HepG2 (cell line): ENCODE data around the gene MIER2. TPM values are rescaled to one million over a fixed set of nuclear protein-coding genes. Genes with fewer than 3 reads are reported as not detected.

Experiments used
- ATAC-seq: fragments of 200-7000 bp; cut with Tn5 transposase; 3 replicates; pipeline ENCODE4 v1.9.1; 2020; ENCODE audit warnings: mild to moderate bottlenecking, moderate library complexity
- BruUV-seq: library from RNA; stranded (reverse); fragments of 400-500 nt; replicated peaks from 2 replicates; lab custom pipeline; 2021; lab: Mats Ljungman, UMichigan
- CTCF ChIA-PET: fragments of 300-600 bp; formaldehyde crosslinking; extraction: SDS; loops from one replicate; lab custom pipeline; 2021; ENCODE audit warnings: low total read pairs, inconsistent platforms, low intra/inter-chr PET ratio; lab: Yijun Ruan, JAX
- POLR2A ChIA-PET: fragments of 350-600 bp; sonication (Branson Sonifier 250); formaldehyde crosslinking; loops from one replicate; lab custom pipeline; 2020; ENCODE audit warnings: antibody characterized with exemption, inconsistent platforms; lab: Yijun Ruan, JAX
- DNase-seq: peaks from one replicate; pipeline ENCODE4 v3.0.0-alpha.2; 2015; ENCODE audit warnings: low spot score
- FAIRE-seq: peaks from 3 replicates; lab custom pipeline; 2011; peaks lifted over from hg19 to GRCh38; lab: Jason Lieb, UNC
- H2AFZ ChIP-seq: one replicate; pipeline ENCODE4 v1.6.1; 2011; ENCODE audit warnings: low read length, inconsistent platforms
- H3K27ac ChIP-seq: fragments of 300-600 bp; 3 replicates; pipeline ENCODE4 v1.8.0; 2011; ENCODE audit warnings: mixed run types, mild to moderate bottlenecking, mixed read lengths, low read length, inconsistent platforms; ENCODE audit not compliant: insufficient read depth; ENCODE audit errors: extremely low read length
- H3K27me3 ChIP-seq, 2 experiments: fragments of 200-600 bp in 1 of 2; 2 replicates in 1 of 2; 3 replicates in 1 of 2; pipeline versions ENCODE4 v1.6.0 to v1.8.0; 2011; ENCODE audit warnings: low read length in 2 of 2, mild to moderate bottlenecking in 2 of 2, moderate library complexity in 2 of 2, inconsistent platforms in 1 of 2; ENCODE audit not compliant: insufficient read depth in 2 of 2, control insufficient read depth in 1 of 2
- H3K36me3 ChIP-seq, 2 experiments: fragments of 200-600 bp in 1 of 2; replicated peaks in 1 of 2; 2 replicates in 1 of 2; 3 replicates in 1 of 2; pipeline versions ENCODE4 v1.5.1 to v1.8.0; 2011; ENCODE audit warnings: low read length in 2 of 2, inconsistent platforms in 1 of 2; ENCODE audit not compliant: insufficient read depth in 2 of 2, control insufficient read depth in 1 of 2
- H3K4me1 ChIP-seq: 2 replicates; pipeline ENCODE4 v1.5.1; 2012; ENCODE audit warnings: low read length, inconsistent platforms; ENCODE audit not compliant: insufficient read depth
- H3K4me2 ChIP-seq: 2 replicates; pipeline ENCODE4 v1.6.0; 2011; ENCODE audit warnings: low read depth, low read length, inconsistent platforms
- H3K4me3 ChIP-seq, 3 experiments: fragments of 200-600 bp in 1 of 3; sonication (generic), shearing (Covaris generic) in 1 of 3; replicated peaks in 1 of 3; 2 replicates each; pipeline ENCODE4 v1.5.1; 2011 to 2016; ENCODE audit warnings: low read length in 3 of 3, inconsistent platforms in 2 of 3, low read depth in 2 of 3, mild to moderate bottlenecking in 2 of 3, control low read depth in 1 of 3, mixed read lengths in 1 of 3; ENCODE audit not compliant: insufficient read depth in 1 of 3
- H3K79me2 ChIP-seq: one replicate; pipeline ENCODE4 v1.6.1; 2011; ENCODE audit warnings: low read length, inconsistent platforms; ENCODE audit not compliant: insufficient read depth
- H3K9ac ChIP-seq: 2 replicates; pipeline ENCODE4 v1.6.0; 2011; ENCODE audit warnings: mild to moderate bottlenecking, low read depth, low read length, inconsistent platforms; ENCODE audit not compliant: insufficient read depth
- H3K9me3 ChIP-seq: 2 replicates; pipeline ENCODE4 v1.5.1; 2012; ENCODE audit warnings: mild to moderate bottlenecking, low read length
- H4K20me1 ChIP-seq: 2 replicates; pipeline ENCODE4 v1.6.0; 2011; ENCODE audit warnings: inconsistent platforms, mild to moderate bottlenecking, low read length, moderate library complexity; ENCODE audit not compliant: insufficient read depth
- EEA1 ChIP-seq: sonication (generic); formaldehyde crosslinking; IDR thresholded peaks from 2 replicates; pipeline ENCODE4 v1.5.1; 2020; ENCODE audit warnings: mild to moderate bottlenecking, missing genetic modification reagents, borderline replicate concordance
- ELF4 ChIP-seq: sonication (generic); formaldehyde crosslinking; IDR thresholded peaks from 2 replicates; pipeline ENCODE4 v1.5.0; 2020; ENCODE audit warnings: missing genetic modification reagents, mild to moderate bottlenecking, moderate library complexity, borderline replicate concordance
- MTA1 ChIP-seq: sonication (generic); formaldehyde crosslinking; IDR thresholded peaks from 2 replicates; pipeline ENCODE4 v1.4.0; 2020; ENCODE audit warnings: missing genetic modification reagents, mild to moderate bottlenecking, borderline replicate concordance
- RELA ChIP-seq: sonication (generic); formaldehyde crosslinking; IDR thresholded peaks from 2 replicates; pipeline ENCODE4 v1.4.0; 2020; ENCODE audit warnings: missing genetic modification reagents
- SKIL ChIP-seq: sonication (generic); formaldehyde crosslinking; IDR thresholded peaks from 2 replicates; pipeline ENCODE4 v1.8.0; 2022; ENCODE audit warnings: missing genetic modification reagents, mild to moderate bottlenecking, moderate library complexity, borderline replicate concordance
- SMARCE1 ChIP-seq: fragments of 450-650 bp; IDR thresholded peaks from 2 replicates; pipeline ENCODE4 v1.6.1; 2017; ENCODE audit warnings: borderline replicate concordance
- ZBTB7B ChIP-seq: sonication (generic); formaldehyde crosslinking; IDR thresholded peaks from 2 replicates; pipeline ENCODE4 v1.4.0; 2020; ENCODE audit warnings: missing genetic modification reagents
- ZNF24 ChIP-seq: fragments of 450-650 bp; IDR thresholded peaks from 2 replicates; pipeline ENCODE4 v1.6.1; 2017; ENCODE audit warnings: antibody characterized with exemption, mild to moderate bottlenecking
- ZNF337 ChIP-seq: sonication (generic); formaldehyde crosslinking; IDR thresholded peaks from 2 replicates; pipeline ENCODE4 v1.5.1; 2020; ENCODE audit warnings: missing genetic modification reagents, low read depth, mild to moderate bottlenecking, borderline replicate concordance
- WGBS: methylation state at CpG from one replicate; pipeline ENCODE4 v1.1.6; 2017; ENCODE audit warnings: low lambda C conversion rate; 5-methylcytosine and 5-hydroxymethylcytosine counted together
- in situ Hi-C: cut with HindIII; loops from 2 replicates; pipeline ENCODE4 v1.10.0; 2017; ENCODE audit warnings: low pct_unique_long_range_greater_than_20kb; ENCODE audit not compliant: extremely low pct_ligation_motif_present
- intact Hi-C: fragments of 100-400 bp; cut with micrococcal nuclease; formaldehyde crosslinking; loops from one replicate; pipeline ENCODE4 v1.10.0; 2022; ENCODE audit not compliant: unreplicated experiment
- polyA plus RNA-seq, 8 experiments: library from polyadenylated mRNA; depleted of rRNA in 3 of 8; stranded (reverse) in 7 of 8; unstranded in 1 of 8; fragments of >200 nt; fragmentation: Illumina TruSeq in 4 of 8; extraction: Trizol in 4 of 8; gene quantifications; 2 replicates each; pipeline versions ENCODE4 v1.2.1 to v1.2.3, GENCODE V29; 2011 to 2016; ENCODE audit warnings: low read depth in 4 of 8, missing spikeins in 1 of 8, mixed read lengths in 1 of 8; ENCODE audit not compliant: insufficient read depth in 1 of 8
- total RNA-seq, 5 experiments: library from RNA; depleted of rRNA; stranded (reverse); fragments of >200 nt; fragmentation: Illumina TruSeq; extraction: Trizol; gene quantifications; 2 replicates each; pipeline ENCODE4 v1.2.3, GENCODE V29; 2016; ENCODE audit warnings: low read depth in 1 of 5

The MIER2 gene
- total and polyA plus RNA-seq, 2 of the 13 experiments (the other 11 are each of a cell fraction or from before 2014, with no cell fraction given) = 9.6 to 25.7 TPM

DNA sequence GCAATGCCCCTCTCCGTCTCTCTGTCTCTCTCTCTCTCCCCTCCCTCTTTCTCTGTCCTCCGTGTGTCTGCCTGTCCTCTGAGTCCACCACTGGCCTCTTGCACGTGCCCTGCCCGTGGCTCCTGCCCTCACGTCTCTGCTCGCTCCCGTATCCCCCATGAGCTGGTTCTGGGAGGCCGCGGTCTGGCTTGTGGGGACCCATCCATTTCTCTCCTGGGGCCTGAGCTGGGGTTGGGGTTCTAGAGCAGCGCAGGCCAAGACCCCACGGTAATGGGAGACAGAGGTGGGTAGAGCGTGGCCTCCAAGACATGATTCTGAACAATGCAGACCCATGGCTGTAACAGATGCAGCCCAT lies 45.3 kb upstream of the MIER2 start:
- BruUV-seq = no TSS peak
- in situ Hi-C loops = no loop called here
- H3K4me1 ChIP-seq = no peaks in the 10 kb centered on the region
- no peak overlapping the region for H3K27ac ChIP-seq
- H3K79me2 ChIP-seq = no peaks in the 10 kb centered on the region
- H3K36me3 ChIP-seq = no peaks in the 10 kb centered on the region
- intact Hi-C loops = loop anchor here (2.0 kb wide), 1 partner anchor 91 kb away; no protein-coding TSS in a partner anchor
- H3K4me3 ChIP-seq = no peak overlapping the region
- POLR2A ChIA-PET = no interaction called here
- no peaks in the 10 kb centered on the region for H3K9me3 ChIP-seq
- 31% methylated on average over 9 of the region's 12 CpGs for WGBS
- no peaks in the 10 kb centered on the region for H4K20me1 ChIP-seq
- no peak for FAIRE-seq
- H3K27me3 ChIP-seq = peaks cover 20 to 55% of the 10 kb centered on the region in 2 experiments; a peak in 4 of 5 replicates
- H2AFZ ChIP-seq = no peak overlapping the region
- ATAC-seq = no peak
- no peak overlapping the region for H3K9ac ChIP-seq
- CTCF ChIA-PET = no interaction called here
- no peak for TF ChIP-seq ZNF24
- TF ChIP-seq ZNF337 = no peak
- no peak for TF ChIP-seq MTA1 (CRISPR knock-in tag)
- TF ChIP-seq RELA = no peak
- no peak for TF ChIP-seq SKIL (CRISPR knock-in tag)
- no peak for TF ChIP-seq SMARCE1
- TF ChIP-seq EEA1 = no peak
- no peak for TF ChIP-seq ZBTB7B (CRISPR knock-in tag)
- TF ChIP-seq ELF4 (CRISPR knock-in tag) = no peak
- DNase-seq = no peak
- H3K4me2 ChIP-seq = no peak overlapping the region
